Epithelial cell of esophagus (primary cell): ENCODE results near the gene RGS3.

ENCODE experiments used
- DNase-seq: peaks from one replicate; pipeline ENCODE4 v3.0.0; 2010; ENCODE audit warnings: low read depth
- H3K4me3 ChIP-seq: 2 replicates; pipeline ENCODE4 v1.5.1; 2011; ENCODE audit warnings: mild to moderate bottlenecking, low read length, control low read depth
- CTCF ChIP-seq: IDR thresholded peaks from 2 replicates; pipeline ENCODE4 v1.5.1; 2011; ENCODE audit warnings: low read depth, mild to moderate bottlenecking, low read length, control low read depth, inconsistent platforms; ENCODE audit not compliant: insufficient read depth; ENCODE audit errors: missing control alignments

Gene RGS3

GRCh38 chr9:113514748-113515147 is 51.2 kb downstream of the RGS3 start:
- no peak overlapping the region for H3K4me3 ChIP-seq
- TF ChIP-seq CTCF = no peak
- DNase-seq = no peak

GRCh38 chr9:113515862-113516261 is 52.3 kb downstream of the RGS3 start:
- no peak overlapping the region for H3K4me3 ChIP-seq
- DNase-seq = no peak
- no peak for TF ChIP-seq CTCF

GRCh38 chr9:113516840-113517577 is 53.5 kb downstream of the RGS3 start:
- no peak overlapping the region for H3K4me3 ChIP-seq
- no peak for TF ChIP-seq CTCF
- no peak for DNase-seq

- no peak for TF ChIP-seq CTCF
- peak; percentile 75 for DNase-seq
- H3K4me3 ChIP-seq = no peak overlapping the region
Observed at GRCh38 chr9:113519426-113520108, 56.0 kb downstream of the RGS3 start.

GRCh38 chr9:113520109-113520642 is 56.6 kb downstream of the RGS3 start:
- no peak for TF ChIP-seq CTCF
- DNase-seq = peak; percentile 72
- no peak overlapping the region for H3K4me3 ChIP-seq

GRCh38 chr9:113521693-113522255 is 58.2 kb downstream of the RGS3 start:
- H3K4me3 ChIP-seq = no peak overlapping the region
- no peak for DNase-seq
- no peak for TF ChIP-seq CTCF
